ENCODE data around the gene ANKRD9. TPM values are rescaled to one million over a fixed set of nuclear protein-coding genes. Genes with fewer than 3 reads are reported as not detected.
A peak's percentile ranks its signal among the peaks of the same experiment; 100 is the strongest.
"Not testable (repeated sequence)": the region's sequence is repeated elsewhere in the genome, so short reads cannot be mapped to it uniquely, and the experiment has no call there.

ANKRD9 gene
- total RNA-seq, 1 donor from 2014 or later = 158 TPM

DNA sequence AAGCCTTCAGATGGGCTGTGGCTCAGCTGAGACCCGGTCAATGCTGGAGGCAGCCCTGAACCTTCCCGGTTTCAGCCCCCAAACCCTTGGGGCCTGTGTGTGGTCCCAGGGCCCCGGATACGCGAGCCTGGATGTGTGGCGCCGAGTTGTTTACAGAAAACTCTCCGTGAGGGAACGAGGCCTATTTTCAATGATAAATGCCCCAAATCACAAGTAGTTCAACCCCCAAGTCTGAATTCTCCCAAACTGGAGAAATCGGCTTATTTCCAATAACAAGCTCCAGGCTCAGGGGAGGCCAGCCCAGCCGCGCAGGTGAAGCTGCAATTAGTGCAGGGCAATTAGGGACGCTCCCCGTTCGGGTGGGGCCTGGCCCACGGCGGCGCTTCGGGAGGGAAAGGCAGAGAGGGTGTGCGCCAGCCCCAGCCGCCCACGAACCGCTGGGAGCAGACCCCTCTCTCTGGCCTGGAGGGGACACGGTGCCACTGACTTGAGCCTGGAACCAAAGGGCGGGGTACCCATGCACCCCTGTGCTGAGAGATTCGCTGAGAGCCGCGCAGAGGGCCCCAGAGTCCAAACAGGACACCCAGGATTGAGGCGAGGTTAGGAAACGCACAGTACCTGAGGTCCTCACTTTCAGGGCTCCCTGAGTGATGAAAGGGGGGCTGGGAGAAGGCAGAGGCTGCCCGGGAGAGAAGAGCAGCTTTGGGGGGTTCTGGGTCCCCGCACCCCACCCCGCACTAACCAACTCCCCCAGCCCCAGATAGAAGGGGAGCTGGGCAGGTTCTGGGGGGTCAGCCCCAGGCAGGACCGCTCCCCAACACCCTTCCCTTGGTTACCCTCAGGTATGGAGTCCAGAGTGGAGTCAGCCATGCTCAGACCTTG is 14.2 kb upstream of the ANKRD9 start:
- intact Hi-C loops (cut with micrococcal nuclease) = no loop called here
- H3K9me3 ChIP-seq (replicated peaks) = no peaks in the 10 kb centered on the region
- no peaks in the 10 kb centered on the region for H3K36me3 ChIP-seq
- peak overlapping the region; percentile 70 for H3K4me3 ChIP-seq
- H3K27me3 ChIP-seq (ENCODE audit: low read depth) = no peaks in the 10 kb centered on the region
- peaks cover 9% of the 10 kb centered on the region for H3K4me1 ChIP-seq
- no peak for DNase-seq
- H3K27ac ChIP-seq (replicated peaks) = peak overlapping the region; percentile 88
- TF ChIP-seq, protein P1, sequence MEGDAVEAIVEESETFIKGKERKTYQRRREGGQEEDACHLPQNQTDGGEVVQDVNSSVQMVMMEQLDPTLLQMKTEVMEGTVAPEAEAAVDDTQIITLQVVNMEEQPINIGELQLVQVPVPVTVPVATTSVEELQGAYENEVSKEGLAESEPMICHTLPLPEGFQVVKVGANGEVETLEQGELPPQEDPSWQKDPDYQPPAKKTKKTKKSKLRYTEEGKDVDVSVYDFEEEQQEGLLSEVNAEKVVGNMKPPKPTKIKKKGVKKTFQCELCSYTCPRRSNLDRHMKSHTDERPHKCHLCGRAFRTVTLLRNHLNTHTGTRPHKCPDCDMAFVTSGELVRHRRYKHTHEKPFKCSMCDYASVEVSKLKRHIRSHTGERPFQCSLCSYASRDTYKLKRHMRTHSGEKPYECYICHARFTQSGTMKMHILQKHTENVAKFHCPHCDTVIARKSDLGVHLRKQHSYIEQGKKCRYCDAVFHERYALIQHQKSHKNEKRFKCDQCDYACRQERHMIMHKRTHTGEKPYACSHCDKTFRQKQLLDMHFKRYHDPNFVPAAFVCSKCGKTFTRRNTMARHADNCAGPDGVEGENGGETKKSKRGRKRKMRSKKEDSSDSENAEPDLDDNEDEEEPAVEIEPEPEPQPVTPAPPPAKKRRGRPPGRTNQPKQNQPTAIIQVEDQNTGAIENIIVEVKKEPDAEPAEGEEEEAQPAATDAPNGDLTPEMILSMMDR (IDR thresholded peaks at IDR 0.05; ENCODE audit: borderline replicate concordance) = no peak

DNA sequence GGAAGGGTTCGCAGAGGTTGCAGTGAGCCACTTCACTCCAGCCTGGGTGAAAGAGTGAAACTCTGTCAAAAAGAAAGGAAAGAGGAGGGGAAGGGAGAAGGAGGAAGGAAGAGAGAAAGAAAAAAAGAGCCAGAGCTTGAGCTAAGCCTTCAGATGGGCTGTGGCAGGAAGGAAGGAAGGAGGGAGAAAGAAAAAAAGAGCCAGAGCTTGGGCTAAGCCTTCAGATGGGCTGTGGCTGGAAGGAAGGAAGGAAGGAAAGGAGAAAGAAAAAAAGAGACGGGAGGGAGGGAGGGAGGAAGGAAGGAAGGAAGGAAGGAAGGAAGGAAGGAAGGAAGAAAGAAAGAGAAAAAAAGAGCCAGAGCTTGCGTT is 13.6 kb upstream of the ANKRD9 start:
- no peaks in the 10 kb centered on the region for H3K36me3 ChIP-seq
- H3K27ac ChIP-seq (replicated peaks) = no peak overlapping the region
- no peak for DNase-seq
- H3K27me3 ChIP-seq (ENCODE audit: low read depth) = no peaks in the 10 kb centered on the region
- no peak overlapping the region for H3K4me3 ChIP-seq
- H3K9me3 ChIP-seq (replicated peaks) = no peaks in the 10 kb centered on the region
- peaks cover 9% of the 10 kb centered on the region for H3K4me1 ChIP-seq
- TF ChIP-seq, protein P1 (IDR thresholded peaks at IDR 0.05; ENCODE audit: borderline replicate concordance) = no peak
- intact Hi-C loops (cut with micrococcal nuclease) = no loop called here

- H3K9me3 ChIP-seq (replicated peaks); H3K4me3 ChIP-seq; DNase-seq; H3K27me3 ChIP-seq (ENCODE audit: low read depth); intact Hi-C loops (cut with micrococcal nuclease); H3K36me3 ChIP-seq; H3K27ac ChIP-seq (replicated peaks): not testable (repeated sequence)
- H3K4me1 ChIP-seq = peaks cover 22% of the 10 kb centered on the region
These were observed 10.1 kb upstream of the ANKRD9 start for GRCh38 chr14:102519709-102520108.

DNA sequence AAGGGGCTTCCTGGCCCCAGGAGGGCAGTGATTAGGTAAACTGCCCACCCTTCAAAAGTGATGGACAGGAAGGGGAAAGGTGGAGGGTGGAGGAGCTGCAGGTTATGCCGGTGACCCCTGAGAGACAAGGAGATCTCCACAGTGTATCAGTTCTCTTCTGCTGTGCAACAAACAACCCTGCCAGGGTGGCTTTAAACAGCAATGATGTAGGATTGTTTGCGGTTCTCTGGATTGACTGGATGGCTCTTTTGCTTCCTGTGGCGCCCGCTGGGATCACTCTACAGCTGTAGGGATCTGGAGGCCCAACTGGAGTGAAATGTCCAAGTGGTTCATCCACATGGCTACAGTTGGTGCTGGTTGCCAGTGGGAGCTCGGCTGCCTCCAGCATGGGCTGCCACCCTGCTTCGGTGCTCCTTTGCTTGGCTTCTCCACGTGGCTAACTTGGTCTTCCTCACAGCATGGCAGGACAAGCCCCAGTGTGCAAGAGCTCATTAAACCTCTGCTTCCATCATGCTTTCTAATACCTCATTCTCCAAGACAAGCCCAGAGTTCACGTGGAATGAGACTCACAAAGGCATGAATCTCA is 8.6 kb upstream of the ANKRD9 start:
- no peak overlapping the region for H3K27ac ChIP-seq (replicated peaks)
- intact Hi-C loops (cut with micrococcal nuclease) = no loop called here
- DNase-seq = no peak

DNA sequence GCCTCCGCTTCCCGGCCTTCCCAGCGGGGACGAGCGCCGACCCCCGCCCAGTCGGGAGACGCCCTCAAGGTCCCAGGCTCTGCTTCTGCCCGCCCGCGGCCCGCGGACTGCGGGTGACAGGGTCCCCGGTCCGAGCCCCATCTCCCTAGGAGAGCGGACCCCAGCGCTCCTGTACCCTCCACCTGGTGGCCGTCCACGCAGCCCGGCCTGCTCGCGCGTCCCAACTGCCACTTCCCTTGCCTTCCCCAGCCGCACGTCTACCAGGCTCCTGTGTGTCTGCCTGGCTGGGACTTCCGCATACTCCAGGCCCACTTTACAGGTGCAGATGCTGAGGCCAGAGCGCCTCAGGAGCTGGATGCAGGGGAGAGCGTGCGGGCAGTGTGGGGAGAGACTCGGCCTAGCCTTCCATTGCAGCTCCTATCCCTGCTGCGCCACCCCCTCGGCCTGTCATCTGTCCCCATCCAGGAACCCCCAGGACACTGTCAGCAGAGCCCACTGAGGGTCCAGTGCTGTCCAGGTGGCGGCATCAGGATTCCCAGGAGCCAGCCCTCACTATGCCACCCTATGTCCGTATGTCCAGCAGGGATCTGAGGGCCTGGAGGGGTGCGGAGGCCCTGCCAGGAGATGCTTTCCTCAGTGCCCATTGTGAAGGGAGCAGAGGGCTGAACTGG is 8.0 kb upstream of the ANKRD9 start:
- Histone ChIP-seq H3K4me3 (peak overlapping the region; percentile 87), H3K4me1 (peaks cover 13% of the 10 kb centered on the region), H3K9me3 (replicated peaks) (no peaks in the 10 kb centered on the region), H3K27ac (replicated peaks) (peak overlapping the region; percentile 70), H3K27me3 (ENCODE audit: low read depth) (no peaks in the 10 kb centered on the region), H3K36me3 (no peaks in the 10 kb centered on the region)
- intact Hi-C loops (cut with micrococcal nuclease) = loop anchor here (2.0 kb wide), 1 partner anchor 77 kb away; no protein-coding TSS in a partner anchor
- TF ChIP-seq, protein P1 (IDR thresholded peaks at IDR 0.05; ENCODE audit: borderline replicate concordance) = no peak
- DNase-seq = no peak

More for the DNA sequence above, 8.6 kb upstream of the ANKRD9 start:
- H3K4me1 ChIP-seq = peaks cover 13% of the 10 kb centered on the region
- no peaks in the 10 kb centered on the region for H3K27me3 ChIP-seq (ENCODE audit: low read depth)
- no peak overlapping the region for H3K4me3 ChIP-seq
- no peaks in the 10 kb centered on the region for H3K9me3 ChIP-seq (replicated peaks)
- TF ChIP-seq, protein P1 (IDR thresholded peaks at IDR 0.05; ENCODE audit: borderline replicate concordance) = no peak
- H3K36me3 ChIP-seq = no peaks in the 10 kb centered on the region

All from left ventricle myocardium inferior (tissue), 1 donor.